ENCODE data around the gene ZDHHC14.

Gene ZDHHC14

GRCh38 chr6:157613011-157613522 is 232.1 kb downstream of the ZDHHC14 start:
- peak overlapping the region; percentile 21 for H3K4me3 ChIP-seq (ENCODE audit: low read depth, low read length)
- DNase-seq: peak; percentile 91
- no peaks in the 10 kb centered on the region for H3K36me3 ChIP-seq (replicated peaks)
- H3K27me3 ChIP-seq (replicated peaks): no peaks in the 10 kb centered on the region
- in situ Hi-C loops (cut with HindIII; ENCODE audit: low pct_ligation_motif_present, low sequenced_read_pairs): no loop called here
- no peak for TF ChIP-seq CTCF (IDR thresholded peaks at IDR 0.05; ENCODE audit: low read depth, low read length, missing control alignments)
- H3K27ac ChIP-seq: peak overlapping the region; percentile 72

DNA sequence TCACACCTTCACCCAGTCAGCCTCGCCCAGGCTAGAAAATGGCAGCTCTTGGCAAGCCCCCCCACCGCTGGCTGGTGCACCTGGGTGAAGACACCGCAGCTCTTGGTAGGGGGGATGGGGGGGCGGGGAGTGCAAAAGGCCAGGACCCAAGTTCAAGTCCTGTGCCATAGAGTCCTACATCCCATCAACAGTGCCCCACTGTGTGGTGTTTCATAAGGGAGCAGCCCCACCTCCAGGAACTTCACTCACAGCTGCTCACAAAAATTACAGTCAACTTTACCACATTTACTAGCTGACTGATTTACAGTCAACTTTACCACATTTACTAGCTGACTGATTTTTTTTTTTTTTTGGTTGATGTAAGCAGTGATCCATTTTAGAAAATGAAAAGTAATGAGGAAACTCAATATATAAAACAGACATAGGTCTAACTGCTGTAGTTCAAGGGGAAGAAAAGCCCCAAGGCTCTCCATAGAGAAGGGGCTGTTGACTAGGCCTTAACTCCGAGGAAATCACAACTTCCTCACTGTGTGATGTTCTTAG is 233.1 kb downstream of the ZDHHC14 start:
- no peaks in the 10 kb centered on the region for H3K36me3 ChIP-seq (replicated peaks)
- TF ChIP-seq CTCF (IDR thresholded peaks at IDR 0.05; ENCODE audit: low read depth, low read length, missing control alignments): no peak
- H3K27ac ChIP-seq: no peak overlapping the region
- no peaks in the 10 kb centered on the region for H3K27me3 ChIP-seq (replicated peaks)
- no peak overlapping the region for H3K4me3 ChIP-seq (ENCODE audit: low read depth, low read length)
- in situ Hi-C loops (cut with HindIII; ENCODE audit: low pct_ligation_motif_present, low sequenced_read_pairs): no loop called here
- DNase-seq: no peak

DNA sequence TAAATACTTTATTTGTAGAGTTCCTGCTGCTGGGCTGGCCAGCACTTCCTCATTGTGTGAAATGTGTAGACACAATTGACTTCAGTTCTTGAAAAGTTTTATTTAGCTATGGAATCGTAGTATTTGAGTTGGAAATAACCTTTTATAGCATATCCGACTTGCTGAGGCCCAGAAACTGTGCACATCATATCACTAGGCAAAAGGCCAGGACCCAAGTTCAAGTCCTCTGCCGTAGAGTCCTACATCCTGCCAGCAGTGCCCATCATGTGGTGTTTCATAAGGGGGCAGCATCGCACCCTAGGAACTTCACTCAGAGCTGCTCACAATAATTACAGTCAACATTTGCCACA is 234.4 kb downstream of the ZDHHC14 start:
- no peak overlapping the region for H3K27ac ChIP-seq
- no peak overlapping the region for H3K4me3 ChIP-seq (ENCODE audit: low read depth, low read length)
- peak; percentile 22 for TF ChIP-seq CTCF (IDR thresholded peaks at IDR 0.05; ENCODE audit: low read depth, low read length, missing control alignments)
- no peaks in the 10 kb centered on the region for H3K27me3 ChIP-seq (replicated peaks)
- DNase-seq: no peak
- in situ Hi-C loops (cut with HindIII; ENCODE audit: low pct_ligation_motif_present, low sequenced_read_pairs): no loop called here
- H3K36me3 ChIP-seq (replicated peaks): no peaks in the 10 kb centered on the region

GRCh38 chr6:157615951-157616350 is 235.0 kb downstream of the ZDHHC14 start:
- in situ Hi-C loops (cut with HindIII; ENCODE audit: low pct_ligation_motif_present, low sequenced_read_pairs): no loop called here
- DNase-seq: no peak
- no peaks in the 10 kb centered on the region for H3K36me3 ChIP-seq (replicated peaks)
- no peak overlapping the region for H3K27ac ChIP-seq
- H3K4me3 ChIP-seq (ENCODE audit: low read depth, low read length): no peak overlapping the region
- TF ChIP-seq CTCF (IDR thresholded peaks at IDR 0.05; ENCODE audit: low read depth, low read length, missing control alignments): no peak
- H3K27me3 ChIP-seq (replicated peaks): no peaks in the 10 kb centered on the region

GRCh38 chr6:157620944-157621343 is 240.0 kb downstream of the ZDHHC14 start:
- H3K36me3 ChIP-seq (replicated peaks): no peaks in the 10 kb centered on the region

More at GRCh38 chr6:157620944-157621343, 240.0 kb downstream of the ZDHHC14 start:
- Histone ChIP-seq H3K27me3 (replicated peaks) (no peaks in the 10 kb centered on the region), H3K4me3 (ENCODE audit: low read depth, low read length) (no peak overlapping the region), H3K27ac (no peak overlapping the region)
- in situ Hi-C loops (cut with HindIII; ENCODE audit: low pct_ligation_motif_present, low sequenced_read_pairs): no loop called here
- no peak for DNase-seq
- TF ChIP-seq CTCF (IDR thresholded peaks at IDR 0.05; ENCODE audit: low read depth, low read length, missing control alignments): no peak
